H9 (cell line): ENCODE data around the gene CDH13. TPM values are rescaled to one million over a fixed set of nuclear protein-coding genes. Genes with fewer than 3 reads are reported as not detected.

Experiments used
- DNase-seq: peaks from one replicate; pipeline ENCODE4 v3.0.0-alpha.2; 2017
- H2AFZ ChIP-seq: one replicate; pipeline ENCODE4 v1.6.1; 2013; ENCODE audit warnings: mild to moderate bottlenecking, low read length, control low read depth, moderate library complexity
- H2AK5ac ChIP-seq: 2 replicates; pipeline ENCODE4 v1.6.1; 2013; ENCODE audit warnings: low read length, control low read depth, mixed read lengths; ENCODE audit not compliant: insufficient read length
- H2BK120ac ChIP-seq: one replicate; pipeline ENCODE4 v1.6.1; 2013; ENCODE audit warnings: low read depth, mild to moderate bottlenecking, low read length, control low read depth, inconsistent platforms; ENCODE audit not compliant: poor library complexity, severe bottlenecking
- H2BK12ac ChIP-seq: 2 replicates; pipeline ENCODE4 v1.6.1; 2013; ENCODE audit warnings: low read length, control low read depth, mixed read lengths, low read depth; ENCODE audit not compliant: insufficient read length
- H2BK15ac ChIP-seq: 2 replicates; pipeline ENCODE4 v1.6.1; 2013; ENCODE audit warnings: low read depth, low read length, control low read depth
- H2BK20ac ChIP-seq: one replicate; pipeline ENCODE4 v1.6.1; 2013; ENCODE audit warnings: low read depth, mild to moderate bottlenecking, low read length, control low read depth, inconsistent platforms; ENCODE audit not compliant: poor library complexity, severe bottlenecking
- H2BK5ac ChIP-seq: 2 replicates; pipeline ENCODE4 v1.6.1; 2013; ENCODE audit warnings: low read length, control low read depth, mixed read lengths; ENCODE audit not compliant: insufficient read length
- H3K14ac ChIP-seq: 2 replicates; pipeline ENCODE4 v1.6.1; 2013; ENCODE audit warnings: low read length, control low read depth; ENCODE audit not compliant: insufficient read depth
- H3K18ac ChIP-seq: 2 replicates; pipeline ENCODE4 v1.6.1; 2013; ENCODE audit warnings: low read depth, mild to moderate bottlenecking, mixed read lengths, low read length, control low read depth; ENCODE audit not compliant: insufficient read length
- H3K23ac ChIP-seq: 2 replicates; pipeline ENCODE4 v1.6.1; 2013; ENCODE audit warnings: low read length, control low read depth, mixed read lengths, low read depth; ENCODE audit not compliant: insufficient read length
- H3K23me2 ChIP-seq: 2 replicates; pipeline ENCODE4 v1.6.1; 2013; ENCODE audit warnings: low read depth, mild to moderate bottlenecking, mixed read lengths, low read length, control low read depth; ENCODE audit not compliant: insufficient read length, poor library complexity, severe bottlenecking
- H3K27ac ChIP-seq: 2 replicates; pipeline ENCODE4 v1.5.1; 2013; ENCODE audit warnings: low read length, control low read depth, mixed read lengths, low read depth; ENCODE audit not compliant: insufficient read length
- H3K27me3 ChIP-seq: 2 replicates; pipeline ENCODE4 v1.6.1; 2013; ENCODE audit warnings: low read length, control low read depth, inconsistent platforms; ENCODE audit not compliant: insufficient read depth
- H3K4ac ChIP-seq: 2 replicates; pipeline ENCODE4 v1.6.1; 2013; ENCODE audit warnings: low read depth, mild to moderate bottlenecking, control low read depth, inconsistent platforms, low read length, moderate library complexity
- H3K4me1 ChIP-seq: 2 replicates; pipeline ENCODE4 v1.6.1; 2013; ENCODE audit warnings: low read length, control low read depth, inconsistent platforms; ENCODE audit not compliant: insufficient read depth
- H3K4me2 ChIP-seq: 2 replicates; pipeline ENCODE4 v1.6.1; 2013; ENCODE audit warnings: low read length, control low read depth, mixed read lengths; ENCODE audit not compliant: insufficient read length, insufficient read depth
- H3K56ac ChIP-seq: 2 replicates; pipeline ENCODE4 v1.6.1; 2013; ENCODE audit warnings: low read depth, mild to moderate bottlenecking, mixed read lengths, low read length, control low read depth; ENCODE audit not compliant: insufficient read length
- H3K79me1 ChIP-seq: 2 replicates; pipeline ENCODE4 v1.6.1; 2013; ENCODE audit warnings: low read depth, mild to moderate bottlenecking, moderate library complexity, low read length, control low read depth, inconsistent platforms; ENCODE audit not compliant: insufficient read depth, poor library complexity, severe bottlenecking
- H3K79me2 ChIP-seq: 2 replicates; pipeline ENCODE4 v1.6.1; 2013; ENCODE audit warnings: low read length, control low read depth, inconsistent platforms; ENCODE audit not compliant: insufficient read depth
- H3K9ac ChIP-seq: 2 replicates; pipeline ENCODE4 v1.6.1; 2013; ENCODE audit warnings: low read length, control low read depth, mixed read lengths; ENCODE audit not compliant: insufficient read length; ENCODE audit errors: extremely low read depth
- H3K9me3 ChIP-seq: one replicate; pipeline ENCODE4 v1.6.1; 2013; ENCODE audit warnings: low read depth, low read length, inconsistent platforms; ENCODE audit not compliant: control insufficient read depth
- H3T11ph ChIP-seq: one replicate; pipeline ENCODE4 v1.6.1; 2013; ENCODE audit warnings: mild to moderate bottlenecking, low read length, control low read depth, inconsistent platforms
- H4K20me1 ChIP-seq: one replicate; pipeline ENCODE4 v1.6.1; 2013; ENCODE audit not compliant: control insufficient read depth, insufficient read length, insufficient read depth
- H4K5ac ChIP-seq: 2 replicates; pipeline ENCODE4 v1.6.1; 2013; ENCODE audit warnings: low read depth, mild to moderate bottlenecking, mixed read lengths, low read length, control low read depth; ENCODE audit not compliant: insufficient read length
- H4K8ac ChIP-seq: replicated peaks from 2 replicates; pipeline ENCODE4 v1.6.1; 2013; ENCODE audit warnings: low read length, control low read depth, mixed read lengths, low read depth; ENCODE audit not compliant: insufficient read length
- H4K91ac ChIP-seq: 2 replicates; pipeline ENCODE4 v1.6.1; 2013; ENCODE audit warnings: low read depth, mild to moderate bottlenecking, moderate library complexity, mixed read lengths, low read length, control low read depth; ENCODE audit not compliant: insufficient read length
- H3K27ac Mint-ChIP-seq, 3 experiments: 2 replicates in 2 of 3; 3 replicates in 1 of 3; pipeline ENCODE4 v1.8.0; 2020 to 2021; ENCODE audit warnings: mixed read lengths in 3 of 3, mild to moderate bottlenecking in 1 of 3, moderate library complexity in 1 of 3
- H3K27me3 Mint-ChIP-seq: 2 replicates; pipeline ENCODE4 v1.8.0; 2021; ENCODE audit warnings: low read depth, mild to moderate bottlenecking, moderate library complexity, mixed read lengths
- H3K36me3 Mint-ChIP-seq, 3 experiments: 2 replicates in 2 of 3; 3 replicates in 1 of 3; pipeline ENCODE4 v1.8.0; 2020 to 2021; ENCODE audit warnings: low read depth in 3 of 3, mixed read lengths in 3 of 3; ENCODE audit not compliant: insufficient read depth in 1 of 3
- H3K4me1 Mint-ChIP-seq, 2 experiments: 2 replicates each; pipeline ENCODE4 v1.8.0; 2020; ENCODE audit warnings: mixed read lengths in 2 of 2
- H3K4me3 Mint-ChIP-seq, 2 experiments: 2 replicates in 1 of 2; 3 replicates in 1 of 2; pipeline ENCODE4 v1.8.0; 2020 to 2021; ENCODE audit warnings: mild to moderate bottlenecking in 2 of 2, mixed read lengths in 2 of 2, moderate library complexity in 1 of 2
- H3K9me3 Mint-ChIP-seq, 2 experiments: 2 replicates in 1 of 2; 3 replicates in 1 of 2; pipeline ENCODE4 v1.8.0; 2020; ENCODE audit warnings: mild to moderate bottlenecking in 2 of 2, mixed read lengths in 2 of 2, moderate library complexity in 1 of 2
- WGBS: extraction: QIAGEN DNeasy Blood & Tissue Kit; methylation state at CpG from one replicate; pipeline ENCODE4 v1.1.7; 2013; ENCODE audit warnings: missing lambda C conversion rate, low lambda C conversion rate, mixed read lengths; ENCODE audit not compliant: insufficient read length; ENCODE audit errors: extremely low coverage; 5-methylcytosine and 5-hydroxymethylcytosine counted together
- total RNA-seq: library from RNA; stranded (reverse); gene quantifications from 2 replicates; pipeline ENCODE4 v1.2.1, GENCODE V29; 2021
- TF ChIP-seq, protein P1 (sequence below): fragments of 200-600 bp; sonication (generic); conservative IDR thresholded peaks from 3 replicates; pipeline ENCODE4 v1.8.0; 2021; ENCODE audit warnings: antibody characterized with exemption, mild to moderate bottlenecking

Gene CDH13
- total RNA-seq, 1 experiment from 2014 or later: 1.5 TPM

DNA sequence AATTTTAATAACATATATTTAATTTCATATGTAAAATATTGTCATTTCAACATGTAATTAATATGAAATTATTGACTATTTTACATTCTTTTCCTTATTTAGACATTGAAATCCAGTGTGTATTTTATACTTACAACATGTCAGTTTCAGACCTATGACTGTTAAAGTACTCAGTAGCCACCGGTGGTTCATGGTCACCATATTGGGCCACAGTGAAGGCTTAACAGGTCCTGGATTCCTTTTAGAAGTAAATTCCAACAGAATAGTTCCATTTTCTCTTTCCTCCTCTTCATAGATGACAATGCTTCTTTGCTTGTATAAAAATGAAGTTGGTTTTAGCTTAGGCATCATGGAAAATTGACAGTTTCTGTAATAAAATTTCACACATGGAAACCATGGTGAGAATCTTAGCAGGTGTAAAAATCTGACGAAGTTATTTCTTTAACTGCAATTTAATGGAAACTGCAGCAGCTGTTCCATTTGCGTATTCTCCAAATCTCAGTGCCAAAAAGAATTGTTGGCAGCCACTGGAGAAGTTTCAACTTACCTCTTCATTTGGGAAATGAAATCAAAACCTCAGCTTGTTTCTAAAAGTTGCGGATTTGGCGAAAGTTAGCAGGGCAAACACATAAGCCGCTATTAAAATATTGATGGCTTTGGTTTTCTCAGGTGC lies 231.1 kb downstream of the CDH13 start:
- no peaks in the 10 kb centered on the region for H3K27me3 ChIP-seq
- no peak overlapping the region for H2BK120ac ChIP-seq
- no peak overlapping the region for H4K91ac ChIP-seq
- no peak overlapping the region for H2BK20ac ChIP-seq
- H4K20me1 ChIP-seq: no peaks in the 10 kb centered on the region
- no peak overlapping the region for H2BK12ac ChIP-seq
- no peak overlapping the region for H2AFZ ChIP-seq
- H4K8ac ChIP-seq: no peak overlapping the region
- Mint-ChIP-seq H3K27ac (no peak overlapping the region), H3K4me1 (no peaks in the 10 kb centered on the region), H3K9me3 (peaks cover 0 to 3% of the 10 kb centered on the region in 2 experiments; a peak in 2 of 5 replicates), H3K4me3 (no peak overlapping the region), H3K36me3 (peaks cover 0 to 4% (median 0%) of the 10 kb centered on the region in 3 experiments; a peak in 1 of 7 replicates), H3K27me3 (no peaks in the 10 kb centered on the region; the same call in 1 of the 2 replicates)
- H3K4ac ChIP-seq: no peak overlapping the region
- WGBS: no CpG with 5 or more reads among the region's 6 CpGs
- TF ChIP-seq, protein P1, sequence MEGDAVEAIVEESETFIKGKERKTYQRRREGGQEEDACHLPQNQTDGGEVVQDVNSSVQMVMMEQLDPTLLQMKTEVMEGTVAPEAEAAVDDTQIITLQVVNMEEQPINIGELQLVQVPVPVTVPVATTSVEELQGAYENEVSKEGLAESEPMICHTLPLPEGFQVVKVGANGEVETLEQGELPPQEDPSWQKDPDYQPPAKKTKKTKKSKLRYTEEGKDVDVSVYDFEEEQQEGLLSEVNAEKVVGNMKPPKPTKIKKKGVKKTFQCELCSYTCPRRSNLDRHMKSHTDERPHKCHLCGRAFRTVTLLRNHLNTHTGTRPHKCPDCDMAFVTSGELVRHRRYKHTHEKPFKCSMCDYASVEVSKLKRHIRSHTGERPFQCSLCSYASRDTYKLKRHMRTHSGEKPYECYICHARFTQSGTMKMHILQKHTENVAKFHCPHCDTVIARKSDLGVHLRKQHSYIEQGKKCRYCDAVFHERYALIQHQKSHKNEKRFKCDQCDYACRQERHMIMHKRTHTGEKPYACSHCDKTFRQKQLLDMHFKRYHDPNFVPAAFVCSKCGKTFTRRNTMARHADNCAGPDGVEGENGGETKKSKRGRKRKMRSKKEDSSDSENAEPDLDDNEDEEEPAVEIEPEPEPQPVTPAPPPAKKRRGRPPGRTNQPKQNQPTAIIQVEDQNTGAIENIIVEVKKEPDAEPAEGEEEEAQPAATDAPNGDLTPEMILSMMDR: no peak
- no peak overlapping the region for H3K9ac ChIP-seq
- no peak overlapping the region for H3K18ac ChIP-seq
- H3K23ac ChIP-seq: no peak overlapping the region
- H3K23me2 ChIP-seq: no peaks in the 10 kb centered on the region
- no peak overlapping the region for H3K14ac ChIP-seq
- no peak overlapping the region for H4K5ac ChIP-seq
- H3K9me3 ChIP-seq: no peaks in the 10 kb centered on the region
- H2BK15ac ChIP-seq: no peak overlapping the region
- no peak overlapping the region for H2AK5ac ChIP-seq
- H3K79me1 ChIP-seq: no peaks in the 10 kb centered on the region
- no peaks in the 10 kb centered on the region for H3K4me1 ChIP-seq
- H3K27ac ChIP-seq: no peak overlapping the region
- no peak overlapping the region for H3K56ac ChIP-seq
- no peaks in the 10 kb centered on the region for H3K79me2 ChIP-seq
- H3K4me2 ChIP-seq: no peak overlapping the region
- H3T11ph ChIP-seq: no peak overlapping the region
- no peak overlapping the region for H2BK5ac ChIP-seq
- no peak for DNase-seq
